ENCODE results near the gene MINDY3. TPM values are rescaled to one million over a fixed set of nuclear protein-coding genes. Genes with fewer than 3 reads are reported as not detected.

The MINDY3 gene
- total RNA-seq, 2 donors from 2014 or later, result 19.0 to 20.6 TPM

GRCh38 chr10:15897287-15897686 is 37.0 kb upstream of the MINDY3 start:
- H3K36me3 Mint-ChIP-seq (ENCODE audit: low read depth), result no peaks in the 10 kb centered on the region
- Histone ChIP-seq H3K9me3 (ENCODE audit: control insufficient read depth, low read length) (no peaks in the 10 kb centered on the region), H3K27me3 (ENCODE audit: control insufficient read depth, insufficient read depth, low read length, poor library complexity, severe bottlenecking) (no peaks in the 10 kb centered on the region), H3K4me1 (ENCODE audit: control insufficient read depth, insufficient read depth, low read length) (peaks cover 3% of the 10 kb centered on the region), H3K4me3 (ENCODE audit: low read length) (no peak overlapping the region), H3K9ac (ENCODE audit: extremely low read depth, low read length, poor library complexity, severe bottlenecking) (no peak overlapping the region), H3K36me3 (ENCODE audit: control insufficient read depth, insufficient read depth, low read length) (no peaks in the 10 kb centered on the region), H3K27ac (ENCODE audit: low read depth, low read length) (no peak overlapping the region)
- peaks cover 8% of the 10 kb centered on the region for H3K4me1 Mint-ChIP-seq
- no peak overlapping the region for H3K4me3 Mint-ChIP-seq
- TF ChIP-seq CTCF (conservative IDR thresholded peaks at IDR 0.05), result no peak
- no peak overlapping the region for H3K27ac Mint-ChIP-seq
- 90% methylated on average over 3 of the region's 3 CpGs; no CpG with 5 or more reads in 1 of the 2 experiments for WGBS, 2 experiments (ENCODE audit: insufficient coverage in 1 of 2, insufficient read length in 1 of 2)
- H3K27me3 Mint-ChIP-seq (ENCODE audit: insufficient read depth), result no peaks in the 10 kb centered on the region
- no peaks in the 10 kb centered on the region for H3K9me3 Mint-ChIP-seq
- DNase-seq, result no peak

- Mint-ChIP-seq H3K36me3 (ENCODE audit: low read depth) (no peaks in the 10 kb centered on the region), H3K27me3 (ENCODE audit: insufficient read depth) (no peaks in the 10 kb centered on the region), H3K27ac (no peak overlapping the region), H3K4me3 (no peak overlapping the region), H3K9me3 (no peaks in the 10 kb centered on the region), H3K4me1 (peaks cover 3% of the 10 kb centered on the region)
- Histone ChIP-seq H3K4me1 (ENCODE audit: control insufficient read depth, insufficient read depth, low read length) (no peaks in the 10 kb centered on the region), H3K27me3 (ENCODE audit: control insufficient read depth, insufficient read depth, low read length, poor library complexity, severe bottlenecking) (no peaks in the 10 kb centered on the region), H3K27ac (ENCODE audit: low read depth, low read length) (no peak overlapping the region), H3K36me3 (ENCODE audit: control insufficient read depth, insufficient read depth, low read length) (no peaks in the 10 kb centered on the region), H3K4me3 (ENCODE audit: low read length) (no peak overlapping the region), H3K9ac (ENCODE audit: extremely low read depth, low read length, poor library complexity, severe bottlenecking) (no peak overlapping the region), H3K9me3 (ENCODE audit: control insufficient read depth, low read length) (no peaks in the 10 kb centered on the region)
- 92% methylated on average over 3 to 4 of the region's 4 CpGs for WGBS, 2 experiments (ENCODE audit: insufficient coverage in 1 of 2, insufficient read length in 1 of 2)
- TF ChIP-seq CTCF (conservative IDR thresholded peaks at IDR 0.05), result no peak
- DNase-seq, result no peak
Measured at GRCh38 chr10:15896654-15897053, 36.3 kb upstream of the MINDY3 start.

- Histone ChIP-seq H3K9me3 (ENCODE audit: control insufficient read depth, low read length) (no peaks in the 10 kb centered on the region), H3K36me3 (ENCODE audit: control insufficient read depth, insufficient read depth, low read length) (no peaks in the 10 kb centered on the region), H3K4me1 (ENCODE audit: control insufficient read depth, insufficient read depth, low read length) (peaks cover 11% of the 10 kb centered on the region), H3K27ac (ENCODE audit: low read depth, low read length) (no peak overlapping the region), H3K4me3 (ENCODE audit: low read length) (no peak overlapping the region), H3K9ac (ENCODE audit: extremely low read depth, low read length, poor library complexity, severe bottlenecking) (no peak overlapping the region), H3K27me3 (ENCODE audit: control insufficient read depth, insufficient read depth, low read length, poor library complexity, severe bottlenecking) (no peaks in the 10 kb centered on the region)
- peaks cover 3% of the 10 kb centered on the region for H3K27me3 Mint-ChIP-seq (ENCODE audit: insufficient read depth)
- H3K4me1 Mint-ChIP-seq, result peaks cover 19% of the 10 kb centered on the region
- H3K36me3 Mint-ChIP-seq (ENCODE audit: low read depth), result no peaks in the 10 kb centered on the region
- WGBS, 2 experiments (ENCODE audit: insufficient coverage in 1 of 2, insufficient read length in 1 of 2), result 88% methylated on average over 3 of the region's 3 CpGs; no CpG with 5 or more reads in 1 of the 2 experiments
- DNase-seq, result no peak
- H3K4me3 Mint-ChIP-seq, result no peak overlapping the region
- no peaks in the 10 kb centered on the region for H3K9me3 Mint-ChIP-seq
- TF ChIP-seq CTCF (conservative IDR thresholded peaks at IDR 0.05), result no peak
- H3K27ac Mint-ChIP-seq, result no peak overlapping the region
Measured at GRCh38 chr10:15884447-15884846, 24.1 kb upstream of the MINDY3 start.

Data from endodermal cell (in vitro differentiated cells).